EH (cell line): Measurements from ENCODE around the gene LHFPL6.

ENCODE experiments used
- DNase-seq: peaks from one replicate; pipeline ENCODE4 v3.0.0-alpha.2; 2015; ENCODE audit warnings: low read depth

Gene LHFPL6

DNA sequence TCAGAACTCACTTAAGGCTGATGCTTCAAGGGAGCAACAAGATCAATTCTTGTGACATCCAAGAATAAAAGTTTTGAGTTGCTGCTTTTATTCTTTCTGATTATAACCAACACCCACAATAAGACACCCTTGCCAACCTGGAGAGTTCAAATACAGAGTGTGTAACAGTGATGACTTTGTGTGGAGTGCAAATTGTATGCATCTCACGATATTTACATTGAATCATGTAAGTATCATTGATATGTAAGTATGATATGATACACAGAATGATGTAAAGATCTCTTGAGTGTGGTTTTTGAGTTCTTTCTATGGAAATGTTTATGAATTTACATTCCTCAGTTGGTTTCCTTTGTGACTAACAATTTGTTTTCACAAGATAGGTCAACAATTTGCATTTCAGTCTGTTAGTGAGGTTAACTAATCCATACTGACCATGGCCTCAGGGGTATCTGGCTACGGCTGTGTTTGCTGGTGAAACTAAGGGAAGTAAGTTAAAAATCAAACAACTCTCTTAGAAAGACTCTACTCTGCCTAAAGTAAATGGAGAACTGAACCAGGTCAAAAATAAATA, 12.4 kb downstream of the LHFPL6 start:
- DNase-seq = peak; percentile 29

DNA sequence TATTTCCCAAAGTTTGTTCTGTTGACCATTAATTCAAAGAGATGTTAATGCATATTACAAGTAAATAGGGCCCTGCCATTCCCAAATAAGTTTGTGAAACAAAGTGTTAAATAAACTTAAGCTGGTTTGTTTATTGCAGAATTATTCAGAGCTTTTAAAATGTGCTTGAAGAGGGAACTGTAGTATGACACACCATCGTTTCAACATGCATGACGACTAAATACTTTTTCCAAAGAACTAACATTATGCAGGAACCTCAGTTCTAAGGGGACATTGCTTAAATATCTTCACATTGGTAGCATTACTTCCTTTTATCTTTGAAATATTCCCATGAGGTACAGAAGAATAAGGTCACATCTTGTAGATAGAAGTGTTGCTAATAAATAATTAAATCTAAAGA, 14.6 kb downstream of the LHFPL6 start:
- peak; percentile 21 for DNase-seq

DNA sequence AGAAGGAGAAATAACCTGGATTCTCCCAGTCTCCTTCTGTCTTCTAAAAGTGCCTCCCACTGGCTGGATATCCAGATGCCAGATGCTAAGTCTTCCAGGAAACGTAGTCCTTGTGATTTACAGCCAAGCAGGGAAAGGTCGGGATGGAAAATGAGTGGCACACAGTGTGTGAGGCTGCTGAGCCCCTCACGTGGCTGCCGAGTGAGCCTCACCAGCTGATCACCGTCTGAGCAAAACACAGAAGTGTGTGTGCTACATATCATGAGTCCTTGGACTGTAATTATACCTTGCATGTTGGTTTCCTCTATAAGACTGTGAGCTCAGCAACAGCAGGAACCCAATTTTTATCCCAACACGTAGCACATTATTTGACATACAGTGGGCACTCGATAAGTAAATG, 15.1 kb downstream of the LHFPL6 start:
- DNase-seq = no peak

DNA sequence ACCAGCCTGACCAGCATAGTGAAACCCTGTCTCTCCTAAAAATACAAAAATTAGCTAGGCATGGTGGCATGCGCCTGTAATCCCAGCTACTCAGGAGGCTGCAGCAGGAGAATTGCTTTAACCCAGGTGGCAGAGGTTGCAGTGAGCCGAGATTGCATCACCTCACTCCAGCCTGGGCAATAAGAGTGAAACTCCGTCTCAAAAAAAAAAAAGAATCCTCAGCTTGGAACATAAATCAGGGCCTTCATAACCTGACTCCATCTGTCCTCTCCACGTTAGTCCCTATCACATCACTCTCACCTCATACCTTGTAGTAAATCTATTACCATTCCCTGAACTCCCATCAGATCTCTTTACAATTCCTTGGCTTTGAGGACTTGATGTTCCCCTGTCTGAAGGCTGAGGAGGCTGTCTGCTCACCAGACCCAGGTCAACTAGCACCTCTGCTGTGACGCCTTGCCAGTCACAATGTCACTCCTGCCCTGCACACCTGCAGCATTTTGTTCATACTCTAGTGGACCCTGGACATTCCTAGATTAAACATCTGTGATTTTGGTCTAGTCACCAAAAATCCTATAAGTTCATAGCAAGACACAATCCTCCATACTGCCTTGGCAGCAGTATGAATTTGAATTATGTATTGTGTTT, 15.9 kb downstream of the LHFPL6 start:
- DNase-seq = no peak

DNA sequence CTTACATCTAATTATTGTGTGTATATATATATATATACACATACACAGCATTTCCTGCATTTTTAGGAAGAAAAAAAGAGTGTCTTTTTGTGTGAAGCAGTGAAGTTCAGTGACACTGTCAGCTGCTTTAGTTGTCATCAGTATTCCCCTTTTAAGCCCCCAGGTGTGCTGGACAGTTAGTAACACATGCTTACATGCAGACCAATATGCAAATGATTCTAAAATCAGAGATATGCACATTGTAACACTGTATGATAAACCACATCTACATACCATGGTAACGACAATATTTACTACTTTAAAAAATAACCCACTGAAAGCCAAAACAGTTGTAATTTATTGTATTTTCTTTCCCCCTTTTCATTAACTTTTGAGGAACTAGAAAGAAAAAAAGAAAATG, 16.8 kb downstream of the LHFPL6 start:
- DNase-seq = no peak

DNA sequence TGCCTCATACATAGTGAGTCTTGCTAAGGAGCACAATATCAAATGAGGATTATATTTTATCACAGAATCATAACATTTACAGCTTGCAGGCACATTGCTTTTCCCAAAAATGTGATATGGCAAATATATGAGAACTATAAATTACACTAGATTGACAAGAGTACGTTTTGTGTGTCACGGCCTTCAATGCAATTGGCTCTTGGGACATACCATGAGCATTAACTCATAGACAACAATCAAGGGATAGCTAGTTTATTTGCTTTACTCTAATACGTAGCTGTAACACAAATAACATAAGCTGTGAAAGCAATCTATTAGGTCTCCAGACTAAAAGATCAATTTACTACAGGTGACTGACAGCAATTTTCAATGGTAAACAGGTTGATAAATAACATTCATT, 17.8 kb downstream of the LHFPL6 start:
- no peak for DNase-seq

DNA sequence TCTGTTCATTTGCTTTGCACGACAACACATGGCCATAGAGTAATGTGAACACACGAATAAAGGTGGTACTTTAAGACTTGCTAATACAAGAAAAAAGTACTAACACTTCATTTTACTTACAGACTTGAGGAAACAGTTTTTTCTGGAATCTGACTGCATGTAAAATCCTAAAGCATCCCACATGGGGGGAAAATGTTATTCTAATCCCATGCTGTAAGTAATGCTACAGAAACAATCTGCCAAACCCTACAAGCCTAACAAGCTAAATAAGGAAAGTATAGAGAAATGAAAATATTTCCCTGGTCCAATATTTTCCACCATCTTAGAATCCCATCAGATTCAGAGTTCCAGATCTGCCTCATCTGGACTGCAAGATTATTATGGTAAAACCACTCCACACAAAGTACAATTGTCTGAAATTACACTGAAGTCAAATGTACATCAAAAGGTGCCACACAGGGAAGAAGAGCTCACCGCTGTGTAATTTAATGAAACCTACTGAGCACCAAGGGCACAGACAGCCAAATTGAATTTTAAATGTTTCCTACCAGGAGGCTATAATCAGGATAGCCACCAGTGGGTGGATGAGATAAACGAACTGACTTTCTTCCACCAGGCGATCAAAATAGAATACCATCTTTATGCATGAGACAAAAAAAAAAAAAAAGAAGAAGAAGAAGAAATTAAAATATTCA, 22.0 kb downstream of the LHFPL6 start:
- no peak for DNase-seq

DNA sequence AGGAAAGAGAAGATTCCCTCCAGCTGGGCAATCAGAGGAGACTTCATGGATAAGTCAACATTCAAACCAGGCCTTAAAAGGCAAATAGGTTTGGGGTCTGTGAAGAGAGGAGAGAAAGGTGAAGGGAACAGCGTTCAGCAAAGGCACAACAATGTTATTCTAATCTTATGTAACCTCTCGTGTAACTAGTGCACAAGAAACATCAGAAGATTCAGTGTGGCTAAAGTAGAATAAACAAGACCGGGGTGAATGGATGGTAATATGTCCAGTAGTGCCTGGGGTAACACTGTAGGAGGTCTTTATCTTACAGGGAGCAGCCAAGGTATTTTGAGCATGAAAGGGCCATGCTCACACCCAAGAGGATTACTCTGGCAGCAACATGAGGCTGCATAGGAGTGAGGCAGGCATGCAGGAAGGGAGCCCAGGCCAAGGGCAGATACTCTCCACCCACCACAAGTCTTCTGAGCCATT, 24.1 kb downstream of the LHFPL6 start:
- DNase-seq = peak; percentile 4

DNA sequence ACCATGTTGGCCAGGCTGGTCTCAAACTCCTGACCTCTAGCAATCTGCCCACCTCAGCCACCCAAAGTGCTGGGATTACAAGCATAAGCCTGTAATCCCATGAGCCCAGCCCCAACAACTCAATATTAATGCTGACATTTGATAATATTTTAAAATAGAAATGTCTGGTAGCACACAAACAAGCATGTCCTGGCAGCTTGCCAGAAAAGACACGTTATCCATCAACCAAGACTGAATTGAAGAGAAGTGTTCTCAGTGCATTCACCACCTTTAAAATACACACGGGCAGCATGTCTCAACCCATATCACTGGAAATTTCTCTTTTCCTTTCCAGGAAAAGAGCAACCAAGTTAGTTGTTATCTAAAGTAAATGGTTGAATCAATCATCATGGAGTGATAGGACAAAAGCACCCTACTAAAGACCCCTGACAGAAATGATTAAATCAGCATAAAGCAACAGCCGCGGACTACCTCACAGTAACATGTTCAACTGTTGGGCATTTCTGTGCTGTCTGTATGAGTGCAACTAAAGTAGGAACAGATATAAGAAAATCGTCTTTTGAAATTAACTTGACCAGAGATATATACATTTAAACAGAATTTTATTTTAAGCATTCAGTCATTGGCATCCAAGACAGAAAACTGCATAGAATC, 25.0 kb downstream of the LHFPL6 start:
- DNase-seq = no peak

DNA sequence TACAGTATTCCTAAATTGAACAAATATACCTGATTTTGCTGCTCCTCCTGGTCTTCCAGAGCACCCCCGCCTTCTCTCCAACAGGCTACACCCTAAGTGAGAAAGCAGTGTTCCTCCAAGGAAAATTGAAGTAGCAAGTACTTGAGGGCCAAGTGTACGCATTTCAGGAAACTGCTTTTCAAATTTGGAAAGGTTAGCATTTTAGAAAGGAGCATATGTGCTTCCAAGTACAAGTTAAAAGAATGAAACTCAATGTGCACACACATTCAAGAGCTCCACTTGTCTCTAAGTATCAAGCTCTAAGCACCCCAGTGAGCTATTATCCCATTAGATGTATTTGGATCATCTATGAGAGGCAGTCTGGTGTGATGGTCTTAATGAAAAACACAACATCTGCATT, 25.8 kb downstream of the LHFPL6 start:
- no peak for DNase-seq

DNA sequence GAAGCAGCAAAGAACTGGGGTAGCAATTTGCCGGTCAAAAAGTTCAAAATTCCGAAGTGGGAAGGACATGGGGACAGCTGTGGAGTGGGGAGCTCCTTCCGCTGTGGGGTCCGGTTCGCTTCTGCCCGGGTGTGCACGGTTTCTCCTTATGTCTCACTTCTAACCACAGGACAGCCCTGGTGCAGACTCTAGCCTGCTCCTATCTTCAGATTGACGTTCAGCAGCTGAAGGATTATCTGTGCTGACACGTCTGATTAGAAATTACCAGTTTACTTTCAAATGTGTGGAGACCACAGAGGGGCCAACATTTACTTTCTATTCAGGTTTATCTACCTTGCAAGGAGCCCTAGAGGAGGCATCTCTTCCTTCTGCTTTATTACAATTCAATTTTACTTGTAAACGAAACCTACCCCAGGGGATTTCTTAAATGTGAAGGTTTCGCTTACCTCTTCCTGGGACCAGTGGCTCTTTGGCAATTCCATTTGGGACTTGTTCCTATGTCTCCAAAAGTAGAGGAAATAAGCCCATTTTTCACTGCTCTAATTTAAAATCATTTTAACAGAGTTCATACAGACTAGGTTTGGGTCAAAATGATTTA, 27.3 kb downstream of the LHFPL6 start:
- no peak for DNase-seq

DNA sequence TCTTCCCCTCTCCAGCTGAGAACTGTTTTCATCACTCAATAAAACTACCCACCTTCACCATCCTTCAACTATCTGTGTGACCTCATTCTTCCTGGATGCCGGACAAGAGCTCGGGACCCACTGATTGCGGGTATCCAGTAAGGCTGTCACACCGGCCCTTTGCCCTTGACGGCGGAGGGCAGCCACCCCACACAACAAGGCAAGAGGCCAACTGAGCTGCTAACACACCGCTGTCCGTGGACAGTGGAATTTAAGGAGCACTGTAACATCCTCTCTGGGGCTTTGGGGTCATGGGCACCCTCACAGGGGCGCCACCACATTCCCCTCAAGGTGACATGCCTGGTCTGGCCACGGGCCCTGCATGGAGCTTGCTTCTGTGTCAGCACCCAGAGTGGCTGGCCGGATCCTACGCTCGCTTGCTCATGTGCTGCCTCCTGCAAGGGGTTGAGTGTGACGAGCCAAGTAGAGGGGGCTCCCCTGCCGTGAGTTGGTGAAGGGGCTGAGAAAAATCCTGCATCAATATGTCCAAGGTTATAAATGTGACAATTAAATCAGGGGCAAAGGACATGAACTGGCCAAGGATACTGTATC, 31.4 kb downstream of the LHFPL6 start:
- DNase-seq = no peak

DNA sequence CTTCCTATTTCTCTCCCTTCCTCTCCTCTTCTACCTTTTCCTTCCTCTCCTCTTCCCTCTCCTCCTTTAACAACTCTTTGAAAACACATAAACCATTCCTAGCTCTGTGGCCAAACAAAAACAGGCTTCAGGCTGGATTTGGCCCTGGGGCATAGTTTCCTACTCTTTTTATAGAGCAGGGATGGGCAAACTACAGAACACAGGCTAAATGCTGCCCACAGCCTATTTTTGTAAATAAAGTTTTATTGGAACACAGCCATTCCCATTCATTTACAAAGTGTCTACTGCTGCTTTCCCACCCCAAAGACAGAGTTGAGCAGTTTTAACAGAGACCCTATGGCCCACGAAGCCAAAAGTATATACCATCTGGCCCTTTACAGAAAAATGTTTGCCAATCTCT, 35.4 kb downstream of the LHFPL6 start:
- DNase-seq = peak; percentile 36

DNA sequence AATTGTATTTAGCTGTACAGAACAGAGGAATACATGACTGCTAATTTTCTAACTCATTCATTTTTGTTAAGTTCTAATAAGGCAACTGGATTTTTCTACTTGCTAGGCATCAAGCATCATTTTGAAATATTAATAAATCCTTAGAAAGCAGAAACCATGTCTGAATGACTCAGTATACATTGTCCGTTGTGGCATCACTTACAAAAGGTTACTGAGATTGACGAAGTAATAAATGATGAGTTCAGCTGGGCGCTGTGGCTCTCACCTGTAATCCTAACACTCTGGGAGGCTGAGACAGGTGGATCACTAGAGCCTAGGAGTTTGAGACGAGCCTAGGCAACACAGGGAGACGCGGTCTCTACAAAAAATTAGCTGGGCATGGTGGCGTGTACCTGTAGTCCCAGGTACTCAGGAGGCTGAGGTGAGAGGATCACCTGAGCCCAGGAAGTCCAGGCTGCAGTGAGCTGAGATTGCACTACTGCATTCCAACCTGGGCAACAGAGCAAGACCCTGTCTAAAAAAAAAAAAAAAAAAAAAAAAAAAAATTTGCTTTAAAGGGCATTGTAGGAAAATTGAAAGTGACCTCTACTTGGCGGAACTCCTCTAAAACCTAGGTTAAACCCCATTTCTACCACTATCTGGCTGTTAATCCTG, 36.6 kb downstream of the LHFPL6 start:
- DNase-seq = no peak

DNA sequence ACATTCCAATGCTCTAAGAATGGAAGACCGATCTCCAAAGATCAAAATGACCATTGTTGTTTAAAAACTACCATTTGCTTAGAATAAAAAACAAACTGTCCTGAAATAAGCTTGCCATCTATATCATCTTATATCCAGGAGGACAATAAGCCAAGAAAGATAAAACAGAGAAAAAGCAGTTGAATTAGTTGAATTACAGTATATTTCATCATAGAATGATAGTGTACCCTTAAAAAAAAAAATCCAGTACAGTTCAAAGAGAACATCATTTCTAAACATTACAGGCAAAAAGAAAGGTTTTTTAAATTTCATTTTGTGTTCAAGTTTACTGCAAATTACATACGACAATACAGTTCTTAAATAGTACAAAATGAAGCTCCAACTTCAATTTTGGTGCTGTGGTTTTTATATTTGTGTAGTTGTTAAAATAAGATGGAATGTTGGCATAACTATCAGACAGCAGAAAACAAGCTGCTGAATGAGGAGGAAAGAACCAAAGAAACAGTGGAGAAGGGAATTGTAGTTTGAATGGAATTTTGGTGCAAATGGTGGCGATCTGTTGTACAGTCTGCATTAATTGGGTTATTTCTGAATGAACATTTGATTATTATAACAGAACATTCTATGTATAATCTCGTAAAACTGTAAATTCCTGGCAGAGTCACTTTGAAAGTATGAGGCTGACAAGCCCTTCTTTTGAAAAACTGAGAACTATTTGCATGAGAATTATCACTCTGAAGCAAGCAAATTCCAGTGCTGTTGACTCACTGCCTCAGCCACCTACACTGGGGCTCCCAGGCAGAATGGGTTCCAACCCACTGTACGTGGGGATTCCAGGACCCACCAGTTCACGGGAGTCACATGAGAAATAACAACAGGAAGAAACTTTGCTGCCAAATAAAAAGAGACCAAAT, 37.7 kb downstream of the LHFPL6 start:
- DNase-seq = peak; percentile 98

DNA sequence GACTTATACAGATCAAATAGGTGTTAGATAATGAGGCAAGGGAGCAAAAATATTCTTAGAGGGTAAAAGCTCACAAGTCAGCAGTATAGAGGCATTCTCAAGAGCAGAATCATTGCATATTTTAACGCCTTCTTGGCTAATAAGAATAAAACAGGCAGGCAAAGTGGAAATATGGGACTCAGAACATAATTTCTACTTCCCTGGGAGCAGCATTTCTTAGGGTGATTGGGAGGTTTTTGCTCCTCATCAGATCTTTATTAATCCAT, 39.6 kb downstream of the LHFPL6 start:
- DNase-seq = peak; percentile 23

DNA sequence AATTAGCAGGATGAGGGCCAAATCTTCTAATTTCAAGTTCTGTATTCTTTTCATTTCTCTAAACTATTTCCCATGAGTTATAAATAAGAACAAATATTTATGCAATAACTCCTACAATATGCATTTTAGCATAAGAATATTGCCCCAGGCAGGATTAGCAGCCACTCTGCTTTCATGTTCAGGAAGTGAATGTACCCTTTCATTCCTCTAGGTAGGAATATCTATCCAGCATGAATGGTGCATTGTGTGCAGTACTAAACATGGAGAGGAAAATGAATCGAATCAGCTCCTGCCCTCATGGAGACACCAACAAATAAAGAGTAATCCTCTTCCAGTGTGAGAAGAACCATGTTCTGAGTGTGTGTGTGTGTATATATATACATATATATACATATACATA, 41.0 kb downstream of the LHFPL6 start:
- no peak for DNase-seq

DNA sequence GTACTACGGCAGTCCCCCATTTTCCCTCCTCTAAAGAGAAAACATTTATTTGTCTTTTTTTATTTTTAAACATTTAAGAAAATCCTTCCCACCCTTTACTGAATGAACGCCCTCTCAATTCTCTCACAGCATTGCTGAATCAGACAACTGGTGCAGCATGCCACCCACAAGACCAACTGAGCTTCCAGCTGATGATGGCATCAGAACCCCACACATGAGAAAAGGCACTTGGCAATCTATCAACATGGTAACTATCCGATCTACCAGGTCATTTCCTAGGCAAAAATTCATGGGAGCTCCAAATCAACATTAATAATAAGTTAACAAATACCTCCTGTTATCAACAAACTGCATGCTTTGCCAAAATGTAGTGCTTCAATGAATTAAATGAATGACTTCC, 43.1 kb downstream of the LHFPL6 start:
- DNase-seq = no peak

DNA sequence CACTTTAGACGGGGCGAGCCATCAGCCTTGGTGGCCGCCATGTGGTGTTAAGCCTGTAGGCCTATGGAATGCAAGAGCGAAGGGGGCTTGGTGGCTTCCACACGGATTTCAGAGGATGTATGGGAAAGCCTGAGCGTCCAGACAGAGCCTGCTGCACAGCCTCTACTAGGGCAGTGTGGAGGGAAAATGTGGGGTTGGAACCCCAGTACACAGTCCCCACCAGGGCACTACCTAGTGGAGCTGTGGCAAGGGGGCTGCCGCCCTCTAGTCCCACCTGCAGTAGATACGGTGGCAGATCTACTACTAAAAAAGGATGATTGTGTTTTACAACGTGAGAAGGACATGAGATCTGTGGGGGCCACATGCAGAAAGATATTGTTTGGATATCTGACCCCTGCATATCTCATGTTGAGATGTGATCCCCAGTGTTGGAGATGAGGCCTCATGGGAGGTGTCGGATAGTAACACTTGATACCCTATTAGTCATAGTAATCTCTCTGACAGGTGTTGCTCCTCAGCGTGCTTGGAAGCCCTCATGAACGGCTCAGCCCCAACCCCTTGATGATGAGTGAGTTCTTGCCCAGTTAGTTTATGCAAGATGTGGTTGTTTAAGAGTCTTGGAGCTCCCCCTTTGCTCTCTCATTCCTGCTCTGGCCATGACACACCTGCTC, 45.6 kb downstream of the LHFPL6 start:
- no peak for DNase-seq

DNA sequence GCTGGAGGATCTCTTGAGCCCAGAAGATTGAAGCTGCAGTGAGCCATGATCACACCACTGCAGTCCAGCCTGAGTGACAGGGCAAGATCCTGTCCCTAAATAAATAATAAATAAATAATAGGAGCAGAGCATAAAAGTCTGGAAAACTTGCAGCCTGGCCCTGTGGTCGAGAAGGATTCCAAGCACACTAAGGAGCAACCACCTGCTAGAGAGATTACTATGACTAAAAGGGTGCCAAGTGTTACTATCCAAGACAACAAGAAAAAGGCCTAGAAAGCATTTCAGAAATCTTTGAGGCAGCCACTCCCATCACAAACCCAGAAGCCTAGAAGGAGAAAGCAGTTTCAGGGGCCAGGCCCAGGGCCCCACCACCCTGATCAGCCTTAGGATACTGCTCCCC, 46.1 kb downstream of the LHFPL6 start:
- DNase-seq = no peak
